B cell (primary cell): ENCODE data around the gene OPRPN.

Experiments used
- EZH2 ChIP-seq: IDR thresholded peaks from 2 replicates; pipeline ENCODE4 v1.6.1; 2012; ENCODE audit warnings: borderline replicate concordance, low read depth, mild to moderate bottlenecking, moderate library complexity, low read length; ENCODE audit not compliant: insufficient read depth, poor library complexity, severe bottlenecking
- TF ChIP-seq, protein P1 (sequence below): fragments of 200-600 bp; IDR thresholded peaks from one replicate; pipeline ENCODE4 v1.8.0; 2022; ENCODE audit warnings: antibody characterized with exemption, mild to moderate bottlenecking

GRCh38 chr4:70452946-70453345, 55.2 kb downstream of the OPRPN start:
- TF ChIP-seq, protein P1, sequence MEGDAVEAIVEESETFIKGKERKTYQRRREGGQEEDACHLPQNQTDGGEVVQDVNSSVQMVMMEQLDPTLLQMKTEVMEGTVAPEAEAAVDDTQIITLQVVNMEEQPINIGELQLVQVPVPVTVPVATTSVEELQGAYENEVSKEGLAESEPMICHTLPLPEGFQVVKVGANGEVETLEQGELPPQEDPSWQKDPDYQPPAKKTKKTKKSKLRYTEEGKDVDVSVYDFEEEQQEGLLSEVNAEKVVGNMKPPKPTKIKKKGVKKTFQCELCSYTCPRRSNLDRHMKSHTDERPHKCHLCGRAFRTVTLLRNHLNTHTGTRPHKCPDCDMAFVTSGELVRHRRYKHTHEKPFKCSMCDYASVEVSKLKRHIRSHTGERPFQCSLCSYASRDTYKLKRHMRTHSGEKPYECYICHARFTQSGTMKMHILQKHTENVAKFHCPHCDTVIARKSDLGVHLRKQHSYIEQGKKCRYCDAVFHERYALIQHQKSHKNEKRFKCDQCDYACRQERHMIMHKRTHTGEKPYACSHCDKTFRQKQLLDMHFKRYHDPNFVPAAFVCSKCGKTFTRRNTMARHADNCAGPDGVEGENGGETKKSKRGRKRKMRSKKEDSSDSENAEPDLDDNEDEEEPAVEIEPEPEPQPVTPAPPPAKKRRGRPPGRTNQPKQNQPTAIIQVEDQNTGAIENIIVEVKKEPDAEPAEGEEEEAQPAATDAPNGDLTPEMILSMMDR, result no peak
- no peak for TF ChIP-seq EZH2
